Activated effector memory CD4-positive, alpha-beta T cell treated with Interleukin-2 at 50 U/mL for 16 hours (primary cell): ENCODE measurements around the gene PARP15.
"Not testable (repeated sequence)": the region's sequence is repeated elsewhere in the genome, so short reads cannot be mapped to it uniquely, and the experiment has no call there.

Source experiments
- DNase-seq: peaks from one replicate; pipeline ENCODE4 v3.0.0-alpha.2; 2020

Gene PARP15

GRCh38 chr3:122620399-122620798 lies 42.9 kb downstream of the PARP15 start:
- no peak for DNase-seq

- DNase-seq = no peak
Observed at GRCh38 chr3:122621112-122621511, 43.7 kb downstream of the PARP15 start.

GRCh38 chr3:122623031-122623829 lies 45.8 kb downstream of the PARP15 start:
- DNase-seq = no peak

- no peak for DNase-seq
Observed at GRCh38 chr3:122626515-122627180, 49.2 kb downstream of the PARP15 start.

GRCh38 chr3:122627301-122627700 lies 49.9 kb downstream of the PARP15 start:
- DNase-seq = no peak

- no peak for DNase-seq
Observed at GRCh38 chr3:122628567-122628966, 51.1 kb downstream of the PARP15 start.

- DNase-seq = no peak
Observed at GRCh38 chr3:122629763-122630162, 52.3 kb downstream of the PARP15 start.

GRCh38 chr3:122635789-122636188 lies 58.3 kb downstream of the PARP15 start:
- DNase-seq = no peak

GRCh38 chr3:122636697-122637096 lies 59.2 kb downstream of the PARP15 start:
- no peak for DNase-seq

- DNase-seq = no peak
Observed at GRCh38 chr3:122640437-122640999, 63.1 kb downstream of the PARP15 start.

GRCh38 chr3:122642935-122643334 lies 65.5 kb downstream of the PARP15 start:
- no peak for DNase-seq

- DNase-seq = no peak
Observed at GRCh38 chr3:122646146-122646988, 68.9 kb downstream of the PARP15 start.

GRCh38 chr3:122651233-122651907 lies 73.9 kb downstream of the PARP15 start:
- DNase-seq = not testable (repeated sequence)

- DNase-seq = not testable (repeated sequence)
Observed at GRCh38 chr3:122651962-122652361, 74.5 kb downstream of the PARP15 start.

- DNase-seq = not testable (repeated sequence)
Observed at GRCh38 chr3:122658336-122658735, 80.9 kb downstream of the PARP15 start.

GRCh38 chr3:122660297-122660974 lies 83.0 kb downstream of the PARP15 start:
- DNase-seq = no peak

- DNase-seq = no peak
Observed at GRCh38 chr3:122661633-122662032, 84.2 kb downstream of the PARP15 start.

GRCh38 chr3:122662505-122662904 lies 85.1 kb downstream of the PARP15 start:
- no peak for DNase-seq

GRCh38 chr3:122665226-122665786 lies 87.9 kb downstream of the PARP15 start:
- no peak for DNase-seq

- DNase-seq = no peak
Observed at GRCh38 chr3:122665881-122666280, 88.4 kb downstream of the PARP15 start.

GRCh38 chr3:122668930-122669730 lies 91.7 kb downstream of the PARP15 start:
- no peak for DNase-seq
